ENCODE measurements around the gene SLC5A6.

DNA sequence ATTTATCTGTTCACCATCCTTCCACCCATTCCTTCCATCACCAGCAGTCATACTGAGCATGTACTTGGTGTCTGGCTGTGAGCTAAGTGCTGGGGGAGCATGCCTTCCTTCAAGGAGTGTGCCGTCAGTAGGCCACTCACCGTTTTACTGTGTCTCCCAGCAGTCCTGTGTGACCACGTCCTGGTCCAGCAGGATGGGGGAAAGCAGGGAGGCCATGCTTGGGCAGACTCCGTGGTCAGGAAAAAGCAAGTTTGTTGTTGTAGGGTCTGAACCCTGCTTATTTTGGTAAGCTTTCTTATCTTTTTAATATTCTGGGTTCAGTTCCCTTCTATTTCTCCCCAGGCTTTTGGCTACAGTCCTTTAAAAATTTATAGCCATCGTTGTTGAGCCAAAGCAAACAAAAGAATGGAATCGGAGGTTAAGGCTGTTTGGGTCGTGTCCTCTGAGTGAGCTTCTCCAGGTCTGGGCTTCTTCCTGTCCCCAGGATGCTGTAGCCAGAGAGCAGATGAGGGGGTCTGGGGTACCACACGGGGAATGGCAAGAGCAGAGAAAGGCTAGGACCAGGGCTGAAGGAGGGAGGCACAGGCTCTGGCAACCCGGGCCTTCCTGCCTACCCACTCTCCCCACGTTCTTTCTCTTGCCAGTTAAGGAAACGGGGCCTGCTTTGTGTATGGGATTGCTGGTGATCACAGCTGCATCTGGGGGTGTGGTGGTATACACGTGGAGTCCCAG, 37.3 kb upstream of the SLC5A6 start:
- TF ChIP-seq POLR2A (IDR thresholded peaks at IDR 0.05; ENCODE audit: low read depth, low read length) (no peak), TAF1 (IDR thresholded peaks at IDR 0.05; ENCODE audit: low read depth, low read length) (no peak), SPI1 (IDR thresholded peaks at IDR 0.05; ENCODE audit: low read depth, low read length) (no peak), POLR2AphosphoS5 (IDR thresholded peaks at IDR 0.05; ENCODE audit: low read depth, low read length) (no peak)
